GM21515 (cell line): ENCODE measurements around the gene CREB3L1.
"Not testable (repeated sequence)": the region's sequence is repeated elsewhere in the genome, so short reads cannot be mapped to it uniquely, and the experiment has no call there.

ENCODE experiments used
- ATAC-seq: cut with Tn5 transposase; IDR thresholded peaks from one replicate; pipeline ENCODE4 v1.9.1; 2021; ENCODE audit not compliant: unreplicated experiment

The CREB3L1 gene

GRCh38 chr11:46248289-46249102 is 29.0 kb upstream of the CREB3L1 start:
- no peak for ATAC-seq

- ATAC-seq, result no peak
These were observed 28.1 kb upstream of the CREB3L1 start for GRCh38 chr11:46249103-46249937.

- ATAC-seq, result no peak
These were observed 27.3 kb upstream of the CREB3L1 start for GRCh38 chr11:46249938-46250744.

- no peak for ATAC-seq
These were observed 26.8 kb upstream of the CREB3L1 start for GRCh38 chr11:46250745-46251052.

GRCh38 chr11:46251954-46252353 is 25.5 kb upstream of the CREB3L1 start:
- ATAC-seq, result no peak

- ATAC-seq, result no peak
These were observed 25.0 kb upstream of the CREB3L1 start for GRCh38 chr11:46252373-46252914.

- ATAC-seq, result no peak
These were observed 24.0 kb upstream of the CREB3L1 start for GRCh38 chr11:46253258-46254132.

- no peak for ATAC-seq
These were observed 23.4 kb upstream of the CREB3L1 start for GRCh38 chr11:46254133-46254491.

- ATAC-seq, result no peak
These were observed 20.9 kb upstream of the CREB3L1 start for GRCh38 chr11:46256540-46257001.

- ATAC-seq, result not testable (repeated sequence)
These were observed 18.1 kb upstream of the CREB3L1 start for GRCh38 chr11:46259347-46259746.

- ATAC-seq, result no peak
These were observed 17.4 kb upstream of the CREB3L1 start for GRCh38 chr11:46259971-46260560.

- ATAC-seq, result no peak
These were observed 14.3 kb upstream of the CREB3L1 start for GRCh38 chr11:46263120-46263519.

GRCh38 chr11:46264030-46264429 is 13.4 kb upstream of the CREB3L1 start:
- no peak for ATAC-seq

GRCh38 chr11:46264976-46265375 is 12.5 kb upstream of the CREB3L1 start:
- no peak for ATAC-seq

GRCh38 chr11:46265764-46266163 is 11.7 kb upstream of the CREB3L1 start:
- ATAC-seq, result no peak

- ATAC-seq, result no peak
These were observed 9.5 kb upstream of the CREB3L1 start for GRCh38 chr11:46267930-46268329.

- ATAC-seq, result no peak
These were observed 6.8 kb upstream of the CREB3L1 start for GRCh38 chr11:46270684-46271083.

- ATAC-seq, result no peak
These were observed 6.1 kb upstream of the CREB3L1 start for GRCh38 chr11:46271407-46271806.

GRCh38 chr11:46271875-46272815 is 5.3 kb upstream of the CREB3L1 start:
- ATAC-seq, result no peak
